Keratinocyte (primary cell): ENCODE measurements around the gene FBLIM1.

Source experiments
- CTCF ChIP-seq, 3 experiments: IDR thresholded peaks in 1 of 3; conservative IDR thresholded peaks in 1 of 3; optimal IDR thresholded peaks in 1 of 3; 2 replicates in 2 of 3; 3 replicates in 1 of 3; pipeline versions ENCODE3 to v1.5.1; 2011; ENCODE audit warnings: low read length in 3 of 3, mild to moderate bottlenecking in 3 of 3, moderate library complexity in 2 of 3, control low read depth in 1 of 3, inconsistent platforms in 1 of 3; ENCODE audit not compliant: insufficient read depth in 2 of 3; ENCODE audit errors: extremely low read depth in 1 of 3
- EZH2 ChIP-seq: IDR thresholded peaks from one replicate; pipeline ENCODE4 v1.6.1; 2012; ENCODE audit warnings: inconsistent platforms, mild to moderate bottlenecking, low read length, moderate library complexity

DNA sequence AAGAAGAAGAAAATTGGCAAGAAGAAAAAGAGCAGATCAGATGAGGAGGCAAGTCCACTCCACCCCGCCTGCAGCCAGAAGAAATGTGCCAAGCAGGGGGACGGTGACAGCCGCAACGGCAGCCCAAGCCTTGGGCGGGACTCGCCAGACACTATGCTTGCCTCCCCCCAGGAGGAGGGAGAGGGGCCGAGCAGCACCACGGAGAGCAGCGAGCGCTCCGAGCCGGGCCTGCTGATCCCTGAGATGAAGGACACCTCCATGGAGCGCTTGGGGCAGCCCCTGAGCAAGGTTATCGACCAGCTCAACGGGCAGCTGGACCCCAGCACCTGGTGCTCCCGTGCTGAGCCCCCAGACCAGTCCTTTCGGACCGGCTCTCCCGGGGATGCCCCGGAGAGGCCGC, 31.6 kb upstream of the FBLIM1 start:
- no peak for TF ChIP-seq CTCF (optimal IDR thresholded peaks at IDR 0.05 in 1 of 3, IDR thresholded peaks at IDR 0.05 in 1 of 3, conservative IDR thresholded peaks at IDR 0.05 in 1 of 3; ENCODE audit: extremely low read depth in 1 of 3, insufficient read depth in 2 of 3, low read length in 3 of 3)
- TF ChIP-seq EZH2: no peak
